Measurements from ENCODE around the gene FOXP2.

GRCh38 chr7:114710499-114710898 is 295.9 kb downstream of the FOXP2 start:
- TF ChIP-seq, protein P1, sequence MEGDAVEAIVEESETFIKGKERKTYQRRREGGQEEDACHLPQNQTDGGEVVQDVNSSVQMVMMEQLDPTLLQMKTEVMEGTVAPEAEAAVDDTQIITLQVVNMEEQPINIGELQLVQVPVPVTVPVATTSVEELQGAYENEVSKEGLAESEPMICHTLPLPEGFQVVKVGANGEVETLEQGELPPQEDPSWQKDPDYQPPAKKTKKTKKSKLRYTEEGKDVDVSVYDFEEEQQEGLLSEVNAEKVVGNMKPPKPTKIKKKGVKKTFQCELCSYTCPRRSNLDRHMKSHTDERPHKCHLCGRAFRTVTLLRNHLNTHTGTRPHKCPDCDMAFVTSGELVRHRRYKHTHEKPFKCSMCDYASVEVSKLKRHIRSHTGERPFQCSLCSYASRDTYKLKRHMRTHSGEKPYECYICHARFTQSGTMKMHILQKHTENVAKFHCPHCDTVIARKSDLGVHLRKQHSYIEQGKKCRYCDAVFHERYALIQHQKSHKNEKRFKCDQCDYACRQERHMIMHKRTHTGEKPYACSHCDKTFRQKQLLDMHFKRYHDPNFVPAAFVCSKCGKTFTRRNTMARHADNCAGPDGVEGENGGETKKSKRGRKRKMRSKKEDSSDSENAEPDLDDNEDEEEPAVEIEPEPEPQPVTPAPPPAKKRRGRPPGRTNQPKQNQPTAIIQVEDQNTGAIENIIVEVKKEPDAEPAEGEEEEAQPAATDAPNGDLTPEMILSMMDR (IDR thresholded peaks at IDR 0.05), result no peak
- TF ChIP-seq EP300 (IDR thresholded peaks at IDR 0.05), result no peak
- TF ChIP-seq POLR2A (IDR thresholded peaks at IDR 0.05), result no peak
- no peak for TF ChIP-seq POLR2AphosphoS5 (IDR thresholded peaks at IDR 0.05)

Data from sigmoid colon (tissue), 4 donors.